Gastrocnemius medialis (tissue), 4 donors: ENCODE measurements around the gene BET1L.

ENCODE experiments used
- CTCF ChIP-seq, 5 experiments: fragments of 450-650 bp in 3 of 5; fragments of 200-600 bp in 2 of 5; sonication (generic) in 2 of 5; IDR thresholded peaks in 4 of 5; conservative IDR thresholded peaks in 1 of 5; 1 replicate in 4 of 5; 2 replicates in 1 of 5; pipeline ENCODE4 v1.5.1; 2016 to 2019; ENCODE audit warnings: antibody characterized with exemption in 5 of 5, mild to moderate bottlenecking in 3 of 5, moderate library complexity in 3 of 5
- POLR2A ChIP-seq, 2 donors: fragments of 450-650 bp; IDR thresholded peaks; one replicate each; pipeline ENCODE4 v1.6.1; 2017; ENCODE audit warnings: antibody characterized with exemption in 2 of 2, mild to moderate bottlenecking in 2 of 2, moderate library complexity in 2 of 2

DNA sequence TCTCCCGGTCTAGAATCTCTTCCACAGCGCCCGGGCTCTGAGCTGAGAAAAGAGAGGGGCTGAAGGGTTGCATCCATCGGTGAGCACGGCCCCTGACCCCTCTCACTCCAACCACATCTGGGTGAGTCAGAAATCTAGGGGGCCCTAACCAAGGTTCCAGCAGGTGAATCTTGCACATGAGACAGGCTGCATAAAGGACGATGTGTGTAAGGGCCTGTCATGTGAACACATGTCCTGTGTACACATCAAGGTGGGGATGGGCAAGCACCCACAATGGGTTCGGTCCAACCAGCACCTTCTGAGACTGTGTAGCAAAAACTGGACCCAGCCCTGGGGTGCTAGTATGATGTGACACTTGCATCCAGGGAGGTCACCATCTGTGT, 1.2 kb downstream of the BET1L start:
- TF ChIP-seq CTCF (IDR thresholded peaks at IDR 0.05 in 4 of 5, conservative IDR thresholded peaks at IDR 0.05 in 1 of 5) = no peak
- no peak for TF ChIP-seq POLR2A (IDR thresholded peaks at IDR 0.05)
